ENCODE results near the gene NXPE4. TPM values are rescaled to one million over a fixed set of nuclear protein-coding genes. Genes with fewer than 3 reads are reported as not detected.
"Not testable (repeated sequence)": the region's sequence is repeated elsewhere in the genome, so short reads cannot be mapped to it uniquely, and the experiment has no call there.

NXPE4 gene
- total RNA-seq, 4 donors from 2014 or later = 0.53 to 3.5 (median 0.67) TPM; not detected in 1

- Histone ChIP-seq H3K9me3 (peaks cover 0 to 3% (median 0%) of the 10 kb centered on the region in 4 donors), H3K27ac (no peak overlapping the region), H3K4me1 (no peaks in the 10 kb centered on the region), H3K27me3 (no peaks in the 10 kb centered on the region), H3K4me3 (no peak overlapping the region), H3K36me3 (no peaks in the 10 kb centered on the region)
- no peak for DNase-seq
- no peak for TF ChIP-seq CTCF (IDR thresholded peaks at IDR 0.05)
- no peak for TF ChIP-seq POLR2A (IDR thresholded peaks at IDR 0.05)
These were observed 17.1 kb upstream of the NXPE4 start for GRCh38 chr11:114612686-114613085.

GRCh38 chr11:114612199-114612598, 16.6 kb upstream of the NXPE4 start:
- DNase-seq, H3K4me3 ChIP-seq, H3K36me3 ChIP-seq, H3K27me3 ChIP-seq, H3K9me3 ChIP-seq, H3K4me1 ChIP-seq, H3K27ac ChIP-seq: not testable (repeated sequence)

- Histone ChIP-seq H3K4me3 (no peak overlapping the region), H3K9me3 (peaks cover 0 to 4% (median 2%) of the 10 kb centered on the region in 4 donors), H3K27ac (no peak overlapping the region), H3K36me3 (no peaks in the 10 kb centered on the region), H3K27me3 (no peaks in the 10 kb centered on the region), H3K4me1 (no peaks in the 10 kb centered on the region)
- no peak for DNase-seq
- TF ChIP-seq POLR2A (IDR thresholded peaks at IDR 0.05) (no peak), CTCF (IDR thresholded peaks at IDR 0.05) (peak in 1 of 6 experiments; percentile 32)
These were observed 15.7 kb upstream of the NXPE4 start for GRCh38 chr11:114610984-114611944.

- no peaks in the 10 kb centered on the region for H3K36me3 ChIP-seq
- TF ChIP-seq CTCF (IDR thresholded peaks at IDR 0.05) (no peak), POLR2A (IDR thresholded peaks at IDR 0.05) (no peak)
- H3K9me3 ChIP-seq = peaks cover 0 to 4% (median 2%) of the 10 kb centered on the region in 4 donors
- no peak overlapping the region for H3K4me3 ChIP-seq
- H3K4me1 ChIP-seq = no peaks in the 10 kb centered on the region
- DNase-seq = no peak
- no peaks in the 10 kb centered on the region for H3K27me3 ChIP-seq
- H3K27ac ChIP-seq = no peak overlapping the region
These were observed 15.0 kb upstream of the NXPE4 start for GRCh38 chr11:114610550-114610949.

GRCh38 chr11:114609429-114609828, 13.8 kb upstream of the NXPE4 start:
- H3K9me3 ChIP-seq = peaks cover 0 to 4% (median 2%) of the 10 kb centered on the region in 4 donors
- H3K27ac ChIP-seq = no peak overlapping the region
- no peak for DNase-seq
- no peak overlapping the region for H3K4me3 ChIP-seq
- TF ChIP-seq POLR2A (IDR thresholded peaks at IDR 0.05) (no peak), CTCF (IDR thresholded peaks at IDR 0.05) (no peak)
- H3K4me1 ChIP-seq = no peaks in the 10 kb centered on the region
- no peaks in the 10 kb centered on the region for H3K27me3 ChIP-seq
- H3K36me3 ChIP-seq = no peaks in the 10 kb centered on the region

GRCh38 chr11:114608605-114609004, 13.0 kb upstream of the NXPE4 start:
- not testable (repeated sequence) for H3K36me3 ChIP-seq, H3K4me1 ChIP-seq, H3K9me3 ChIP-seq, H3K27ac ChIP-seq, DNase-seq, H3K27me3 ChIP-seq, H3K4me3 ChIP-seq
